Measurements from ENCODE around the gene PCSK2.

The PCSK2 gene

DNA sequence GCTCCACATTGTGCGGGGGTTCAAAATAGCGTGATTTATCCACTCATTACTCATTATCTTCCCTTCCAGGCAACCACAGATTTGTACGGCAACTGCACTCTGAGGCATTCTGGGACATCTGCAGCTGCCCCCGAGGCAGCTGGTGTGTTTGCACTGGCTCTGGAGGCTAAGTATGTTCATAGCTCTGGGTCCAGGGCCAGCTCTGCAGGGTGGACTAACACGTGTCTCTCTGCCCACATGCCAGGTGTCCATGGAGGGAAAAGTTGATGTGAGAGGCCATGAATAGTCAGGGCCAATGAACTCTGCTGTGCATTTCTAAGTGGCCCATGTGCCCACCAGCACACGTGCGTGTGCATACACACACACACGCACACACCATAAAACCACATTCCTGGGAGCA lies 229.4 kb downstream of the PCSK2 start:
- POLR2A ChIA-PET: no interaction called here
- TF ChIP-seq, protein P1, sequence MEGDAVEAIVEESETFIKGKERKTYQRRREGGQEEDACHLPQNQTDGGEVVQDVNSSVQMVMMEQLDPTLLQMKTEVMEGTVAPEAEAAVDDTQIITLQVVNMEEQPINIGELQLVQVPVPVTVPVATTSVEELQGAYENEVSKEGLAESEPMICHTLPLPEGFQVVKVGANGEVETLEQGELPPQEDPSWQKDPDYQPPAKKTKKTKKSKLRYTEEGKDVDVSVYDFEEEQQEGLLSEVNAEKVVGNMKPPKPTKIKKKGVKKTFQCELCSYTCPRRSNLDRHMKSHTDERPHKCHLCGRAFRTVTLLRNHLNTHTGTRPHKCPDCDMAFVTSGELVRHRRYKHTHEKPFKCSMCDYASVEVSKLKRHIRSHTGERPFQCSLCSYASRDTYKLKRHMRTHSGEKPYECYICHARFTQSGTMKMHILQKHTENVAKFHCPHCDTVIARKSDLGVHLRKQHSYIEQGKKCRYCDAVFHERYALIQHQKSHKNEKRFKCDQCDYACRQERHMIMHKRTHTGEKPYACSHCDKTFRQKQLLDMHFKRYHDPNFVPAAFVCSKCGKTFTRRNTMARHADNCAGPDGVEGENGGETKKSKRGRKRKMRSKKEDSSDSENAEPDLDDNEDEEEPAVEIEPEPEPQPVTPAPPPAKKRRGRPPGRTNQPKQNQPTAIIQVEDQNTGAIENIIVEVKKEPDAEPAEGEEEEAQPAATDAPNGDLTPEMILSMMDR (IDR thresholded peaks at IDR 0.05; ENCODE audit: control extremely low read depth, extremely low read depth, low read depth, missing control alignments): no peak
- no peak for DNase-seq (ENCODE audit: extremely low spot score)
- CTCF ChIA-PET: interaction anchor here (1.3 kb wide), 1 partner anchor 11 kb away, joined by 3 read pairs; no protein-coding TSS in a partner anchor

DNA sequence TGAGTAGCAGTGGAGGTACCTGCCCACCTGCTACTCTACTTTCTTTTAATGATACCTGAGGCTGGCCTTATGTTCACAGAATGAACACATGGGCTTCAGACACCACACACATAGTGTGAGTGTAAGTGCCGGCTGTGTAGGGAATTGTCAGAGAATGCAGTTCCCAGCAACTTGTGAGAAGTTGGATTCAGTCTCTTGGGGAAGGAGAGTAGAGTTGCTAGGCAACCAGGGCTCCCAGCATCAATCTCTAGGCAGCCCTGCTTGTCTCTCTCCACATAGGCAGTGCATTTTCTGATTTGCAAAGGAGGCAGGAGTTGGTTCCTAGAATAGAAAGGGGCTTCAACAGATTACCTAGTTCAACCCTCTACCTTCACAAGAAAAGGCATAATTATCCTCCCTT lies 230.2 kb downstream of the PCSK2 start:
- DNase-seq (ENCODE audit: extremely low spot score): no peak
- POLR2A ChIA-PET: no interaction called here
- CTCF ChIA-PET: no interaction called here
- TF ChIP-seq, protein P1 (IDR thresholded peaks at IDR 0.05; ENCODE audit: control extremely low read depth, extremely low read depth, low read depth, missing control alignments): no peak

DNA sequence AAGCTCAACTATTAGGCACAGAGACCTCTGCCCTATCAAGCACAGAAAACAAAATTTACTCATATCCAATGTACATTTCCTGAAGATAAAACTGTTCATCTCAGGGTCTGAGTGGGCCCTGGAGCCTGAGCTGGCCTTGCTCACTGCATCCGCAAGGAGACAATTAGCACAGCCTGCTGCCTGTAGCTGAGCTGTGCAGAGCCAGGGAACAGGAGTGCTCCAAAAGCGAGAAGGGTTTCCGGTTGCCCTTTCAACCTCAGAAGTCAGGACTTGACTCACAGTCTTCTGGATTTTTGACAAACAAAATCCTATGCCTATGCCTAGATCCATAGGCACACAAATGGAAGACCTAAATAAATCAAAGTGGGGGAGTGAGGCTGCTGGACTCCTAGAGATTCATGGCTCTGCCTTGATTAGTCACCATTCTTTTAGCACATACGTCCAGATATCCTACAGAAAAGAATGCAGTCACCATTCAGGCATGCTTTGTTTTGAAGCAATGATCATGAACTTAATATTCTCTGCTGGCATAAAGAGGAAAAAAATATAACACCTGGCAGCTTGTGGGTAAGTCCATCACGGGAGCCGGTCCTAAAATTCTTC lies 230.8 kb downstream of the PCSK2 start:
- ChIA-PET CTCF (no interaction called here), POLR2A (no interaction called here)
- no peak for DNase-seq (ENCODE audit: extremely low spot score)
- TF ChIP-seq, protein P1 (IDR thresholded peaks at IDR 0.05; ENCODE audit: control extremely low read depth, extremely low read depth, low read depth, missing control alignments): no peak

DNA sequence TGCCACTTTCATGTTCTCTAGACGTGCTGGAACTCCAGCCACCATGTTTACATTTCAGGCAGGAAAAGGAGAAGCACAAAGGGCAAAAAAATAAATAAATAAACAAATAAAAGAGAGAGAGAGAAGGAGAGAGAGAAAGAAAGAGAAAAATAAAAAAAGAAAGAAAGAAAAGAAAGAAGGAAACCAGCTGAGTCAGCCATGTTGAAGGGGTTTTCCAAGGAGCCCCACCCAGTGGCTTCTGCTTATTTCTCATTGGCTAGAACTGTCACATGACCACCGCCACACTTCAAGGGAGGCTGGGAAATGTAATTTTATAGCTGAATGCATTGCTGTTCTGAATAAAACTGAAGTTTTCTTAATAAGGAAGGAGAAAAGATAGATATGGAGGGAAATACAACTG lies 233.3 kb downstream of the PCSK2 start:
- POLR2A ChIA-PET: no interaction called here
- CTCF ChIA-PET: interaction anchor here (0.6 to 1.5 kb wide), 3 partner anchors 29 to 658 kb away, joined by 3 to 4 read pairs (median 3); no protein-coding TSS in a partner anchor
- no peak for DNase-seq (ENCODE audit: extremely low spot score)
- TF ChIP-seq, protein P1 (IDR thresholded peaks at IDR 0.05; ENCODE audit: control extremely low read depth, extremely low read depth, low read depth, missing control alignments): no peak

DNA sequence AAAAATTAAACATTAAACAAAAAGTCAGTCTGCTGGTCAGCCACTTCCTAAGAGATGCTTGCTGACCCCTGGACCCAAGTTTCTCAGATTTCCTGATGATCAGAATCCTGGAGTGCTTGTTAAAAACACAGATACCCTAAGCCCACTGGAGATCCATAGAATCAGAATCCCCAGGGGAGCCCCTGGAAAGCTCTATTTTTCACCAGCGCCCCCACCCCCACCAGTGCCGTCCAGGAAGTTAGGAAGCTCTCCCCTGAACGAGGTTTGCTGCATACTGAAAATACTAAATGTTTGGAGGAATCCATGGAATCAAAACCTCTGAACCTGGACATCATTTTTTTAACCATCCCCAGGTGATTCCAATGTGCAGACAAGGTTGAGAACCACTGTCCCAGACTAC lies 235.1 kb downstream of the PCSK2 start:
- TF ChIP-seq, protein P1 (IDR thresholded peaks at IDR 0.05; ENCODE audit: control extremely low read depth, extremely low read depth, low read depth, missing control alignments): no peak
- POLR2A ChIA-PET: no interaction called here
- CTCF ChIA-PET: no interaction called here
- DNase-seq (ENCODE audit: extremely low spot score): no peak

DNA sequence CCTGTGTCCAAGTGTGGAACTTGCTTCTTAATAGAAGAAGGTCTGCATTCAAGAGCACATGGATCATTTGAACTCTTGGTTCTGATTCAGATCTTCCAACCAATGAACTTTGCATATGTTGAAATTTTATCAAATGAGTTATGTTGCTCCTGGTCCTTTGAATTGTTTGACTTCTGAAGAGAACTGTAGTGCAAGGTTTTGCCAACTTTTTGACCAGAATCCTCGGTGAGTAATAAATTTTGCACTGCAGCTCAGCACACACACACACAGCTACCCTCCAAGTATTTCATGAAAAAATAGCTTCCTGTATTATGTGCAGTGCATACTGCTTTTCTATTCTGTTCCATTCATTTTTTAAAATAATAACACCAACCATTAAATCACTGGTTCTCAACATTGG lies 236.9 kb downstream of the PCSK2 start:
- POLR2A ChIA-PET: no interaction called here
- DNase-seq (ENCODE audit: extremely low spot score): no peak
- CTCF ChIA-PET: no interaction called here
- TF ChIP-seq, protein P1 (IDR thresholded peaks at IDR 0.05; ENCODE audit: control extremely low read depth, extremely low read depth, low read depth, missing control alignments): no peak

Measured in GM10248 (cell line).